Measurements from ENCODE around the gene NEDD4L. TPM values are rescaled to one million over a fixed set of nuclear protein-coding genes. Genes with fewer than 3 reads are reported as not detected.

Gene NEDD4L
- total RNA-seq: 100 to 1,000 TPM; 240 to 282 TPM

DNA sequence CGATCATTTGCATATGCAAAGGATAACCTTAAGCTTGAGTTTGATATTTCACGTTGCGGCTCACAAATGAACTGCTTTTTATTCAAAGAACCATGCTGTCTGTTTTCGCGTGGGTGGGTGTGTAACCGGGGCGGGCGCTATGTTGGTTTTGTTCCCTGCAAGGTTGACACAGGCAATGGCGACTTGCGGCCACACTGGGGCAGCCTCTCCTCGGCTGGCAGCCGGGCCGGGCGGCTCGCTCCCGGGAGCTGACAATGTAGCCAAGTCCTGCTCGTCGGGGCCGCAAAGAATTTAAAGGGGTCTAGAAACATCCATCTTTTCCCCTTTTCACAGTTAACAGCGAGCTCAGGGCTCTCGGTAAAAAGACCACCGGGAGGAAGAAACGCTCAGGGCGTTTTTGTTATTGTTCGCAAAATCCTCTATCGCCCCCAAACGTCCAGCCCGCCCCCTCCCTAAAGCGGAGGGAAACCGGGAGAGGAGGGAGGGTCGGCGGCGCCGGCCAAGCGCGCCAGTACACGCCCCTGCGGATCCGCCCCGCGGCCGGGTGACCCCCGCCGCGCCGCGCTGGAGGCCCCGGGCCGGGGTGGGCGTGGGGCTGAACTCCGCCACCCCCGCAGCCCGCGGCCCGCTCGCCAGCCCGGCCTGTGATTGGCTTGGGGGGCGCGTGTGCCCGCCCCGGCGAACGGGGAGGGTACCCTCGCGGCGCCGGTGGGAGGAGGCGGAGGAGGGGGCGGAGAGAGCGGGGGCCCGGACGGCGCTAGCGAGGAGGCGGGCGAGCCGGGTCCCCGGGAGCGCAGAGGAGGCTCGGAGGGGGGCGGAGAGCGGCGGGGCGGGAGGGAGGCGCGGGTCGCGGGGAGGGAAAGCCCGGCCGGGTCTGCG, at the start of gene NEDD4L:
Gene NEDD4L, plus strand, starts transcription at position 736 of the 879 bp plus-strand sequence. CDS start 435 bp downstream, outside the sequence.

Small RNA genes within 50 kb of the gene (small RNA-seq; reads per million reads assigned to genes)
- gene HMGN1P30 (0 reads per million in 2 donors), gene MIR3591 (0 reads per million in 2 donors)

Other genes starting within 250 kb of the NEDD4L start
- gene ATP8B1, start 240.9 kb upstream of the NEDD4L start, total RNA-seq: 1 to 10 TPM; 1.4 to 2.0 TPM